Measurements from ENCODE around the gene PPM1D. TPM values are rescaled to one million over a fixed set of nuclear protein-coding genes. Genes with fewer than 3 reads are reported as not detected.
A peak's percentile ranks its signal among the peaks of the same experiment; 100 is the strongest.

The PPM1D gene
- total and polyA plus RNA-seq, 2 of the 13 experiments (the other 11 are each of a cell fraction or from before 2014, with no cell fraction given): 8.0 to 26.2 TPM

DNA sequence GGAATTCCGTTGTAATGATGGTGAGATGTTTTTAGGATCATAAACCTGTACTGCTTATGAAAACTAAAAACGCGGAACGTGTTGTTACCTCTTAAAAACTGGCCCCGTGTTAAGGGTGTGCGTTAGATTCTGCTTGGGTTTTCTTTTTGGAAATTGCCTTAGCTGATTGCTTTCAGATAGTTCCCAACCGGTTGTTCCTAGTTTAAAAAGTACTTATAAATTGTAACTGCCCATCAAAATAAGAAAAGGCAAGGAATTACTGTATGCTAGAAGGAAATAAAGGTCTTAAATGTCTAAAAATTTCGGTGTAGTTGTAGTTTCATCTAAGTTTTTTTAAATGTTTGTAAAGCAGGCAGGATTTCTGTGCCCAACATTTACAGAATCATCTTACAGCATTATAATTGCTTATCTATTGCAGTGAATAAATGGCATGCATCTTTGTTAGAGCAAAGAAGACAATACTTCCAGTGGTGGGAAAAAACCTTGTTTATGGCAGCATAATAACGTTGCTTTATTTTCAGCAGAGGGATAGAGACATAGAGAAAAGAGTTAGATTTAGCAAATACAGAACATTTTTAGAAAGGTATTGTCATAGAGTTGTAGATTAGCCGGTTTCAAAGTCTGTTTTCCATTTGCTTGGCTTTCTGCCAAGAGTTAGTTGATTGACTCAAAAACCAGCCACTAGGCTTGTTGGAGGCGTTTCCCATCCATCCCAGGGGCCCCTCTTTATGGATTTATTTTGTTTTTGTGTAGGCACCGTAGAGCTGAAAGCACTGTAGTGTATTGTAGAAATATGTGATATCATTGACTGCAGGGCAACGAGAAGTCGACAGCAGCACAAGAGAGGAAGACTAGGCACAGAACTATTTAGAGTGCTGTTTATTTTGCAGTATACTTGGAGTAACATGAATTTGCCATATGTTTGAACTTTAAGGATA is 1.7 kb downstream of the PPM1D start (continued):
- TF ChIP-seq MED8 (CRISPR knock-in tag; IDR thresholded peaks at IDR 0.05; ENCODE audit: insufficient replicate concordance) (no peak), TCF7 (IDR thresholded peaks at IDR 0.05; ENCODE audit: low read depth) (no peak), CBX5 (CRISPR knock-in tag; IDR thresholded peaks at IDR 0.05; ENCODE audit: borderline replicate concordance) (no peak), ZNF598 (CRISPR knock-in tag; IDR thresholded peaks at IDR 0.05; ENCODE audit: borderline replicate concordance) (no peak), AGO1 (IDR thresholded peaks at IDR 0.05; ENCODE audit: low read depth, low read length, poor library complexity, severe bottlenecking) (no peak), SIX4 (CRISPR knock-in tag; IDR thresholded peaks at IDR 0.05) (no peak), SCMH1 (CRISPR knock-in tag; IDR thresholded peaks at IDR 0.05; ENCODE audit: borderline replicate concordance) (no peak), MZF1 (CRISPR knock-in tag; IDR thresholded peaks at IDR 0.05; ENCODE audit: borderline replicate concordance) (no peak), ZNF781 (CRISPR knock-in tag; IDR thresholded peaks at IDR 0.05; ENCODE audit: borderline replicate concordance, not compliant biosample characterization) (no peak), NCOA2 (CRISPR knock-in tag; IDR thresholded peaks at IDR 0.05) (peak; percentile 14; the same call in 1 of the 2 replicates)
- TF ChIP-seq, protein P1, sequence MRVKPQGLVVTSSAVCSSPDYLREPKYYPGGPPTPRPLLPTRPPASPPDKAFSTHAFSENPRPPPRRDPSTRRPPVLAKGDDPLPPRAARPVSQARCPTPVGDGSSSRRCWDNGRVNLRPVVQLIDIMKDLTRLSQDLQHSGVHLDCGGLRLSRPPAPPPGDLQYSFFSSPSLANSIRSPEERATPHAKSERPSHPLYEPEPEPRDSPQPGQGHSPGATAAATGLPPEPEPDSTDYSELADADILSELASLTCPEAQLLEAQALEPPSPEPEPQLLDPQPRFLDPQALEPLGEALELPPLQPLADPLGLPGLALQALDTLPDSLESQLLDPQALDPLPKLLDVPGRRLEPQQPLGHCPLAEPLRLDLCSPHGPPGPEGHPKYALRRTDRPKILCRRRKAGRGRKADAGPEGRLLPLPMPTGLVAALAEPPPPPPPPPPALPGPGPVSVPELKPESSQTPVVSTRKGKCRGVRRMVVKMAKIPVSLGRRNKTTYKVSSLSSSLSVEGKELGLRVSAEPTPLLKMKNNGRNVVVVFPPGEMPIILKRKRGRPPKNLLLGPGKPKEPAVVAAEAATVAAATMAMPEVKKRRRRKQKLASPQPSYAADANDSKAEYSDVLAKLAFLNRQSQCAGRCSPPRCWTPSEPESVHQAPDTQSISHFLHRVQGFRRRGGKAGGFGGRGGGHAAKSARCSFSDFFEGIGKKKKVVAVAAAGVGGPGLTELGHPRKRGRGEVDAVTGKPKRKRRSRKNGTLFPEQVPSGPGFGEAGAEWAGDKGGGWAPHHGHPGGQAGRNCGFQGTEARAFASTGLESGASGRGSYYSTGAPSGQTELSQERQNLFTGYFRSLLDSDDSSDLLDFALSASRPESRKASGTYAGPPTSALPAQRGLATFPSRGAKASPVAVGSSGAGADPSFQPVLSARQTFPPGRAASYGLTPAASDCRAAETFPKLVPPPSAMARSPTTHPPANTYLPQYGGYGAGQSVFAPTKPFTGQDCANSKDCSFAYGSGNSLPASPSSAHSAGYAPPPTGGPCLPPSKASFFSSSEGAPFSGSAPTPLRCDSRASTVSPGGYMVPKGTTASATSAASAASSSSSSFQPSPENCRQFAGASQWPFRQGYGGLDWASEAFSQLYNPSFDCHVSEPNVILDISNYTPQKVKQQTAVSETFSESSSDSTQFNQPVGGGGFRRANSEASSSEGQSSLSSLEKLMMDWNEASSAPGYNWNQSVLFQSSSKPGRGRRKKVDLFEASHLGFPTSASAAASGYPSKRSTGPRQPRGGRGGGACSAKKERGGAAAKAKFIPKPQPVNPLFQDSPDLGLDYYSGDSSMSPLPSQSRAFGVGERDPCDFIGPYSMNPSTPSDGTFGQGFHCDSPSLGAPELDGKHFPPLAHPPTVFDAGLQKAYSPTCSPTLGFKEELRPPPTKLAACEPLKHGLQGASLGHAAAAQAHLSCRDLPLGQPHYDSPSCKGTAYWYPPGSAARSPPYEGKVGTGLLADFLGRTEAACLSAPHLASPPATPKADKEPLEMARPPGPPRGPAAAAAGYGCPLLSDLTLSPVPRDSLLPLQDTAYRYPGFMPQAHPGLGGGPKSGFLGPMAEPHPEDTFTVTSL (CRISPR knock-in tag; IDR thresholded peaks at IDR 0.05; ENCODE audit: borderline replicate concordance): no peak
- TF ChIP-seq, protein P2, sequence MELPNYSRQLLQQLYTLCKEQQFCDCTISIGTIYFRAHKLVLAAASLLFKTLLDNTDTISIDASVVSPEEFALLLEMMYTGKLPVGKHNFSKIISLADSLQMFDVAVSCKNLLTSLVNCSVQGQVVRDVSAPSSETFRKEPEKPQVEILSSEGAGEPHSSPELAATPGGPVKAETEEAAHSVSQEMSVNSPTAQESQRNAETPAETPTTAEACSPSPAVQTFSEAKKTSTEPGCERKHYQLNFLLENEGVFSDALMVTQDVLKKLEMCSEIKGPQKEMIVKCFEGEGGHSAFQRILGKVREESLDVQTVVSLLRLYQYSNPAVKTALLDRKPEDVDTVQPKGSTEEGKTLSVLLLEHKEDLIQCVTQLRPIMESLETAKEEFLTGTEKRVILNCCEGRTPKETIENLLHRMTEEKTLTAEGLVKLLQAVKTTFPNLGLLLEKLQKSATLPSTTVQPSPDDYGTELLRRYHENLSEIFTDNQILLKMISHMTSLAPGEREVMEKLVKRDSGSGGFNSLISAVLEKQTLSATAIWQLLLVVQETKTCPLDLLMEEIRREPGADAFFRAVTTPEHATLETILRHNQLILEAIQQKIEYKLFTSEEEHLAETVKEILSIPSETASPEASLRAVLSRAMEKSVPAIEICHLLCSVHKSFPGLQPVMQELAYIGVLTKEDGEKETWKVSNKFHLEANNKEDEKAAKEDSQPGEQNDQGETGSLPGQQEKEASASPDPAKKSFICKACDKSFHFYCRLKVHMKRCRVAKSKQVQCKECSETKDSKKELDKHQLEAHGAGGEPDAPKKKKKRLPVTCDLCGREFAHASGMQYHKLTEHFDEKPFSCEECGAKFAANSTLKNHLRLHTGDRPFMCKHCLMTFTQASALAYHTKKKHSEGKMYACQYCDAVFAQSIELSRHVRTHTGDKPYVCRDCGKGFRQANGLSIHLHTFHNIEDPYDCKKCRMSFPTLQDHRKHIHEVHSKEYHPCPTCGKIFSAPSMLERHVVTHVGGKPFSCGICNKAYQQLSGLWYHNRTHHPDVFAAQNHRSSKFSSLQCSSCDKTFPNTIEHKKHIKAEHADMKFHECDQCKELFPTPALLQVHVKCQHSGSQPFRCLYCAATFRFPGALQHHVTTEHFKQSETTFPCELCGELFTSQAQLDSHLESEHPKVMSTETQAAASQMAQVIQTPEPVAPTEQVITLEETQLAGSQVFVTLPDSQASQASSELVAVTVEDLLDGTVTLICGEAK (IDR thresholded peaks at IDR 0.05): no peak
- TF ChIP-seq, protein P2 (CRISPR knock-in tag; IDR thresholded peaks at IDR 0.05): no peak; the same call in 1 of the 2 replicates

Data from HepG2 (cell line).